ENCODE data around the gene C6orf89. TPM values are rescaled to one million over a fixed set of nuclear protein-coding genes. Genes with fewer than 3 reads are reported as not detected.

C6orf89 gene
- total and polyA plus RNA-seq, 2 of the 13 experiments (the other 11 are each of a cell fraction or from before 2014, with no cell fraction given), result 22.1 to 32.2 TPM

GRCh38 chr6:36874443-36875249, 11.1 kb upstream of the C6orf89 start, which contains the start of gene PPIL1 (continued):
- TF ChIP-seq MAFF (IDR thresholded peaks at IDR 0.05; ENCODE audit: low read depth, low read length) (no peak; the same call in 1 of the 2 replicates), FOXP4 (CRISPR knock-in tag; IDR thresholded peaks at IDR 0.05) (peak; percentile 72; the same call in 1 of the 2 replicates), ZFP36L1 (CRISPR knock-in tag; IDR thresholded peaks at IDR 0.05) (0 out of 2 replicates have a peak, but pooled peaks have one; percentile 69), IKZF5 (CRISPR knock-in tag; IDR thresholded peaks at IDR 0.05) (peak; percentile 95), TP53 (CRISPR knock-in tag; conservative IDR thresholded peaks at IDR 0.05) (peak; percentile 76; the same call in 1 of the 2 replicates), SATB2 (CRISPR knock-in tag; IDR thresholded peaks at IDR 0.05) (peak; percentile 34; the same call in 1 of the 2 replicates), MTF2 (CRISPR knock-in tag; IDR thresholded peaks at IDR 0.05; ENCODE audit: borderline replicate concordance) (peak; percentile 75; the same call in 1 of the 2 replicates), ZBTB8A (CRISPR knock-in tag; IDR thresholded peaks at IDR 0.05; ENCODE audit: borderline replicate concordance, low read depth) (no peak), E2F2 (CRISPR knock-in tag; IDR thresholded peaks at IDR 0.05; ENCODE audit: borderline replicate concordance) (no peak), ZNF20 (CRISPR knock-in tag; IDR thresholded peaks at IDR 0.05) (no peak), MAF1 (CRISPR knock-in tag; IDR thresholded peaks at IDR 0.05; ENCODE audit: borderline replicate concordance) (peak; percentile 90; the same call in 1 of the 2 replicates), BORCS8-MEF2B (CRISPR knock-in tag; IDR thresholded peaks at IDR 0.05) (peak; percentile 96), ZNF292 (CRISPR knock-in tag; IDR thresholded peaks at IDR 0.05; ENCODE audit: borderline replicate concordance, low read depth) (no peak), SMAD3 (CRISPR knock-in tag; IDR thresholded peaks at IDR 0.05) (peak; percentile 69; the same call in 1 of the 2 replicates), CTCF (CRISPR knock-in tag; IDR thresholded peaks at IDR 0.05) (no peak), GATAD2A (CRISPR knock-in tag; IDR thresholded peaks at IDR 0.05) (peak; percentile 68; the same call in 1 of the 2 replicates), PHF8 (CRISPR knock-in tag; IDR thresholded peaks at IDR 0.05) (peak; percentile 98), ZNF546 (CRISPR knock-in tag; conservative IDR thresholded peaks at IDR 0.05) (0 out of 2 replicates have a peak, but pooled peaks have one; percentile 14), ZNF33A (CRISPR knock-in tag; IDR thresholded peaks at IDR 0.05; ENCODE audit: borderline replicate concordance) (no peak), MEF2D (CRISPR knock-in tag; IDR thresholded peaks at IDR 0.05) (peak; percentile 70; the same call in 1 of the 2 replicates), ZMAT3 (CRISPR knock-in tag; conservative IDR thresholded peaks at IDR 0.05) (peak; percentile 86), ZMYM2 (CRISPR knock-in tag; IDR thresholded peaks at IDR 0.05) (no peak), HNRNPH1 (optimal IDR thresholded peaks at IDR 0.05; ENCODE audit: low read depth, low read length) (no peak), ZNF510 (CRISPR knock-in tag; IDR thresholded peaks at IDR 0.05; ENCODE audit: low read depth) (no peak)

Measured in HepG2 (cell line).